BJ (cell line): ENCODE results near the gene CHCHD6. TPM values are rescaled to one million over a fixed set of nuclear protein-coding genes. Genes with fewer than 3 reads are reported as not detected.

Source experiments
- CTCF ChIA-PET: fragments of 350-600 bp; formaldehyde crosslinking; extraction: SDS; loops from one replicate; lab custom pipeline; 2021; ENCODE audit warnings: antibody characterized with exemption, inconsistent platforms; lab: Yijun Ruan, JAX
- POLR2A ChIA-PET: fragments of 300-600 bp; sonication (Branson Sonifier 250); formaldehyde crosslinking; extraction: SDS; loops from one replicate; lab custom pipeline; 2021; ENCODE audit warnings: antibody characterized with exemption; lab: Charles Lee
- DNase-seq: peaks from one replicate; pipeline ENCODE4 v3.0.0-alpha.2; 2011; ENCODE audit warnings: low read depth
- H3K27me3 ChIP-seq: 2 replicates; pipeline ENCODE4 v1.6.0; 2011; ENCODE audit warnings: low read length; ENCODE audit not compliant: control insufficient read depth, insufficient read depth
- H3K36me3 ChIP-seq: 2 replicates; pipeline ENCODE4 v1.5.1; 2011; ENCODE audit warnings: low read length; ENCODE audit not compliant: control insufficient read depth, insufficient read depth
- H3K4me3 ChIP-seq: 2 replicates; pipeline ENCODE4 v1.5.1; 2011; ENCODE audit warnings: low read depth, mild to moderate bottlenecking, control low read depth, low read length
- CTCF ChIP-seq: IDR thresholded peaks from 2 replicates; pipeline ENCODE4 v1.5.1; 2011; ENCODE audit warnings: low read depth, mild to moderate bottlenecking, control low read depth, inconsistent platforms, low read length, moderate library complexity; ENCODE audit not compliant: insufficient read depth
- polyA plus RNA-seq: library from polyadenylated mRNA; depleted of rRNA; stranded (reverse); fragments of >200 nt; gene quantifications from 2 replicates; pipeline ENCODE4 v1.2.3, GENCODE V29; 2011

The CHCHD6 gene
- polyA plus RNA-seq, 1 experiment, result 23.7 TPM

GRCh38 chr3:127004641-127005397, 300.8 kb downstream of the CHCHD6 start:
- Histone ChIP-seq H3K36me3 (peaks cover 20% of the 10 kb centered on the region), H3K27me3 (no peaks in the 10 kb centered on the region), H3K4me3 (no peak overlapping the region)
- no peak for TF ChIP-seq CTCF
- no peak for DNase-seq
- ChIA-PET POLR2A (no interaction called here), CTCF (no interaction called here)

GRCh38 chr3:127005864-127006500, 301.9 kb downstream of the CHCHD6 start:
- H3K36me3 ChIP-seq, result peaks cover 21% of the 10 kb centered on the region
- no peak overlapping the region for H3K4me3 ChIP-seq
- no peak for DNase-seq
- no peaks in the 10 kb centered on the region for H3K27me3 ChIP-seq
- TF ChIP-seq CTCF, result no peak
- ChIA-PET POLR2A (no interaction called here), CTCF (interaction anchor here (1.4 kb wide), 1 partner anchor 22 kb away, joined by 3 read pairs; no protein-coding TSS in a partner anchor)

DNA sequence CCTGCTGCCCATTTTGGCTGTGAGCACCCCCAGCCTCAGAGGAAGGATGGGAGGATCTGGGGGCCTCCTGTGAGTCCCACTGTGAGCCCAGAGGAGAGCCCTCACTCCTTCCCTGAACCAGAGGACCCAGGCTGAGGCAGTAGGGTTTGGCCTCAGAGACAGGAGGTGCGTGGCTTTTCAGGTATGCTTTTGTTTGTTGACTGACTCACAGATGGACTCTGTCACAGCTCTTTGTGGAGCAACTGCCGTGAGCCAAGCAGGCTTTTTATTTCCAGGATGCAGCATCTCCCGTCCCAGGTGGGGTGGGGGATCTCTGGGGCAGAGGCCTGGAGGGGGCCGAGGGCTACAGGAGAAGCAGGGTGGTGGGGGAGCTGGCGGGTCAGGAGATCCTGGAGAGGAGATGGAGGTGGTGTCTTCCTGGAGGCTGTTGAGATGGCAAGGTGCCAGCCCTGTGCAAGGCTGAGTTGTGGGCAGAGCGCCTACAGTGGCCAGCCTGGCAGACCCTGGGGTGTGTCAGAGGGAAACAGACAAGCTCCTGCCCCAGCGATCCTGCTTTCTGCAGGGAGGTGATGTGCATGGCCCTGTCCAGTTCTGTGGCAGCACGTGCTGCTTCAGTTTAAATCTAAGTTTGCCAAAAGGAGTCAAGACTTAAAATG, 302.9 kb downstream of the CHCHD6 start:
- ChIA-PET POLR2A (no interaction called here), CTCF (interaction anchor here (1.4 kb wide), 1 partner anchor 23 kb away, joined by 3 read pairs; no protein-coding TSS in a partner anchor)
- no peak for TF ChIP-seq CTCF
- Histone ChIP-seq H3K27me3 (no peaks in the 10 kb centered on the region), H3K36me3 (peaks cover 25% of the 10 kb centered on the region), H3K4me3 (no peak overlapping the region)
- DNase-seq, result no peak

GRCh38 chr3:127008236-127008635, 304.2 kb downstream of the CHCHD6 start:
- no peak for TF ChIP-seq CTCF
- CTCF ChIA-PET, result no interaction called here
- Histone ChIP-seq H3K36me3 (peaks cover 36% of the 10 kb centered on the region), H3K27me3 (no peaks in the 10 kb centered on the region), H3K4me3 (no peak overlapping the region)
- no peak for DNase-seq
- POLR2A ChIA-PET, result no interaction called here

GRCh38 chr3:127009531-127009930, 305.5 kb downstream of the CHCHD6 start:
- H3K36me3 ChIP-seq, result peaks cover 45% of the 10 kb centered on the region
- no peak overlapping the region for H3K4me3 ChIP-seq
- ChIA-PET POLR2A (no interaction called here), CTCF (interaction anchor here (0.5 to 1.9 kb wide), 5 partner anchors 24 to 727 kb away, joined by 3 to 8 read pairs (median 3); no protein-coding TSS in a partner anchor)
- H3K27me3 ChIP-seq, result no peaks in the 10 kb centered on the region
- TF ChIP-seq CTCF, result no peak
- DNase-seq, result no peak
